Stimulated activated CD4-positive, alpha-beta T cell treated with anti-CD3 and anti-CD28 coated beads, Interleukin-4, amount 100 ng/mL, for 48 hours (primary cell): Measurements from ENCODE around the gene IRF5.

ENCODE experiments used
- DNase-seq, 2 donors: peaks; one replicate each; pipeline ENCODE4 v3.0.0-alpha.2; 2020; ENCODE audit warnings: low read depth in 2 of 2

The IRF5 gene, protein sequence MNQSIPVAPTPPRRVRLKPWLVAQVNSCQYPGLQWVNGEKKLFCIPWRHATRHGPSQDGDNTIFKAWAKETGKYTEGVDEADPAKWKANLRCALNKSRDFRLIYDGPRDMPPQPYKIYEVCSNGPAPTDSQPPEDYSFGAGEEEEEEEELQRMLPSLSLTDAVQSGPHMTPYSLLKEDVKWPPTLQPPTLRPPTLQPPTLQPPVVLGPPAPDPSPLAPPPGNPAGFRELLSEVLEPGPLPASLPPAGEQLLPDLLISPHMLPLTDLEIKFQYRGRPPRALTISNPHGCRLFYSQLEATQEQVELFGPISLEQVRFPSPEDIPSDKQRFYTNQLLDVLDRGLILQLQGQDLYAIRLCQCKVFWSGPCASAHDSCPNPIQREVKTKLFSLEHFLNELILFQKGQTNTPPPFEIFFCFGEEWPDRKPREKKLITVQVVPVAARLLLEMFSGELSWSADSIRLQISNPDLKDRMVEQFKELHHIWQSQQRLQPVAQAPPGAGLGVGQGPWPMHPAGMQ

DNA sequence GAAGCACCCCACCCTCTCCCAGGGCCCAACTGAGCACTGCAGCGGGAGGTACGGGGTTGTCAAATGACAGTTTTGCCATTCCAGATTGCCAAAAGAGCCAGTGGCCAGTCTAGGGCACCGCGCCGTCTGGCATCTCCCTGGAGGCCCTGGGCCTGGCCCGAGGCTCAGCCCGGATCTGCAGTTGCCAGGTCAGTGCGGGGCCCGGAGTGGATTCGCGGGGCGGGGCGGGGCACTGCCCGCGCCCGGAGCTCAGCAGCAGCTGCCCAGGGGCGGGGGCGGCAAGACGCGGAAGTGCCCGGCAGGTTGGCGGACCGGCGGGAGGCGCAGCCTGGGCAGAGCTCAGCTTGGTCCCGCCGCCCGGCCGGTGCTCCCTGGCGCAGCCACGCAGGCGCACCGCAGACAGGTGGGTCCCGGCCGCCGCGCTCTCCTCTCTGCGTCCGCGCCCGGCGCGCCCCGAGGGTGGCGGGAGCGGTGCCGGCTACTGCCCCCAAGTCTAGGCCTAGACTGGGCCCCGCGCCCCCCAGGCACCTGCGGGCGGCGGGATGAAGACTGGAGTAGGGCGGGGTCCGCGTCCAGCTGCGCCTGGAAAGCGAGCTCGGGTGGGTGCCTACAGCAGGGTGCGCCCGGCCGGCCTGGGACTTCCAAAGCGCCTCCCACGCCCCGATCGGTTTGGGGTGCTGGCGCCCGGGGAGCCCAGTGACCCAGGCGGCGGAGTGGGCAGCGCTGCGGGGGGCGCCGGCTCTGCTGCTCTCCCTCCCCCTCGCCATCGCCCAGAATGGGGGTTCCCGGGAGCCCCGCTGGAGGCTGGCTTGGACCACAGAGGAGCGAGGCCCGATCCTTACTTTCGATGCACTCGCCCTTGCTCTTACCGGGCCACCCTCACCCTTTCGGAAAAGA is at the start of gene IRF5:
Gene IRF5 (plus strand): TSS at position 281 of the 897 bp plus-strand sequence. CDS start 4,155 bp downstream, outside the sequence.
- DNase-seq: no peak

DNA sequence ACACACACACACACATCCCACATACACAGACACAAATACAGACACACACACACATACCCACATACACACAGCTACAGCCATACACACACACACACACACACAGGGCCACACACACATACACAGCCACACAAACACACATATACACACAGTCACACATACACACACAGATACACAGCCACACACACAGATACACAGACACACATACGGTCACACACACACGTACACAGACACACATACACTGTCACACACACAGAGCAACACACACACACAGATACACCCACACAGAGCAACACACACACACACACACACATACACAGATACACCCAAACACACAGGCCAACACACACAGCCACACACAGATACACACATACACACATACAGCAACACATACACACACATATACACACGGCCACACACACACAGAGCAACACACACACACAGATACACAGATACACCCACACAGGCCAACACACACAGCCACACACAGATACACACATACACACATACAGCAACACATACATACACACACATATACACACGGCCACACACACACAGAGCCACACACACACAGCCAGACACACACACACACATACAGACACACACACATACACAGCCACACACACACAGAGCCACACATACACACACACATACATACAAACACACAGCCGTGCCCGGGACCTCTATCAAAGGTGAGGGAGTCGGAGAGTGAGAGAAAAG is 49.5 kb upstream of the IRF5 start:
- no peak for DNase-seq

DNA sequence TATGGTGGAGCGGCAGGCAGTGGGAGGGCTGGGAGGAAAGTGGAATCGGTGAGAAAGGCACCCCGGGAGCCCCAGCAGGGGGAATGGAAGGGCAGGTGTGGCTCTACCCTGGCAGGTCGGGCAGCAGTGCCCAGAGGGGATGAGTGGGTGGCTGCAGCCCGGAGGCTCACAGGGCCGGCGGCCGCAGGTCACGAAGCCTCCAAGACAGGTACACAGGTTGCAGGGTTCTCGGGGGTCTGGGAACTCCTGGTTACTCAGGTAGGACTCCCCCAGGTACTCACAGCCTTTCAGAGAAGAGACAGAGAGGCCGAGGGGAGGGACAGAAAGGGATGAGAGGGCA is 49.0 kb upstream of the IRF5 start:
- DNase-seq: no peak

DNA sequence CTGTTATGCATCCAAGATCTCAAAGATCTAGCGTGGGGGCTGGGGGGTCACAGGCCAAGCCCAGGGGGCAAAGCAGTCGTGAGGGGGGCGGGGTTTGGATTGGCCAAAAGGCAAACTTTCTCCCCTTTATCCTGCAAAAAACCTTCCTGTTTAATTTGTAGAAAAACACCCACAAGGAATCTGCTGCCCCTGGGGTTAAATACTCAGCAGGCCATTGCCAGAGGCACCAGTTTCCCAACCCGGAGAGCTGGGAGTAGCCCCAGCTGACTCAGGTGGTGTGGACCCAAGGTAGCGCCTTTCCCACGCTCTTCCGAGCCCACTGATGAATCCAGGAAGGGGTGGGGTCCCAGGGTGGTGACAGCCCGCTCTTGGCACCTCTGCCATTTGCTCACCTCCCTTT is 48.6 kb upstream of the IRF5 start:
- DNase-seq: no peak

DNA sequence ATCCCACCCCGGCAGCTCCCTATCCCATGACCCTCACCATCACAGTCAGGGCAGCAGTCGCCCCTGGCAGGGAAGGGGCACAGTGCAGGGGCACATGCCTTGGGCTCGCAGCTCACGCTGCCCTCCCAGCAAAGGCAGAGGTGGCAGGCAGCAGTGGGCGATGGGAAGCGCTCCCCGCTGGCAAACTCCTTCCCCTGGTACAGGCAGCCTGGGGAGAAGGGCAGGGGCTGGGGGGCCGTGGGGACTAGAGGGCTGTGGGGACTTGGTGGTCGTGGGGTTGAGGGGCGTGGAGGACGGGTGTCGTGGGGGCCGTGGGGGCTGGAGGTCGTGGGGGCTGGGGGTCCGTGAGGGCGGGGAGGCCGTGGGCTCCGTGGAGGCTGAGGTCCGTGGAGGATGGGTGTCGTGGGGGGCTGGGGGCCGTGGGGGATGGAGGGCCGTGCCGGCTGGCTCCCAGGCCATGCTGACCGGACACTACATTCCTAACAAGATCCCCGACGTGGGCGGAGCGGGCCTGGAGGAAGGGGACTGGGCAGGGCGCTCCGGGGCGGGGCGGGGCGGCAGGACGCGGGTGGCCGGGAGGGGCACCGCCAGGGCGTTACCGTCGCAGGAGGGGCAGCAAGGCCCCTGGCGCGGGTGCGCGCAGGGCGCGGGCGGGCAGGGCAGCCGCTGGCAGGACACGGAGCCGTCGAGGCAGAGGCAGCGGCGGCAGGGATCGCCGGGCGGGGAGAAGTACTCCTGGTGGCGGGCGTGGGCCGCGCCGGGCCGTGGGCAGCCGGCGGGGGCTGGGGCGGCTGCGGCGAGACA is 47.2 kb upstream of the IRF5 start:
- DNase-seq: no peak

DNA sequence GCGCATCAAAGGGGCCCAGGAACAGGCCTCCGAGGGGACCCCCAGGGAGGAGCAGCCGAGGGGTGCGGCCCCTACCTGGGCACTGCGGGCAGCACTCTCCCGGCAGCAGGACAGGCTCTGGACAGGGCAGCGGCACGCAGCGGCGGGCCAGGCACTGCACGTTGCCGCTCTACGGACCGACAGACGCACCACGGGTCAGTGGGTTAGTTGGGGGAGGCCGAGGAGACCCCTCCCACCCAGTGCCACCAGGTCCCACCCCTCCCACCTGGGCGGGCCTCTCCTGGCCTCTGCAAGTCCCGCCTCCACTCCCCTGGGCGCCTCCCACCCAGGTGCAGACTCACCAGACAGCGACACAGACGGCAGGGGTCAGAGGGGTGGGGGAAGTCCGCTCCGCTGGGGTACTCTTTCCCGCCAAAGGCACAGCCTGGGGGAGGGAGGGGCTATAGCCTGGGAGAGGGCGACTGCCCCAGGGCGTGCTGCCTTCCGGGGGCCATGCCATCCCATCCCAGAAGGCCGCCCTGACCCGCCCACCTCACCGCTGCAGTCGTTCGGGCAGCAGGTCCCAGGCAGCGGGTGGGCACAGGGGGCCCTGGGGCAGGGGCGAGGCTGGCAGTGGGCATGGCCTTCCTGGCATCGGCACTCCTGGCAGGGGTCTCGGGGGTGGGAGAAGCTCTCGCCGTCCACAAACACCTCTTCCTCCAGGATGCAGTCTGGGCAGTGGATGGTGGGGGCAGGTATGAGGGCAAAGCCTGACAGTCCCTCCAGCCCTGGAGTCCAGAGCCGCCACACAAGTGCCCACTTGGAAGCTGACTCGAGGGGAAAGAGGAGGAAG is 46.4 kb upstream of the IRF5 start:
- no peak for DNase-seq

DNA sequence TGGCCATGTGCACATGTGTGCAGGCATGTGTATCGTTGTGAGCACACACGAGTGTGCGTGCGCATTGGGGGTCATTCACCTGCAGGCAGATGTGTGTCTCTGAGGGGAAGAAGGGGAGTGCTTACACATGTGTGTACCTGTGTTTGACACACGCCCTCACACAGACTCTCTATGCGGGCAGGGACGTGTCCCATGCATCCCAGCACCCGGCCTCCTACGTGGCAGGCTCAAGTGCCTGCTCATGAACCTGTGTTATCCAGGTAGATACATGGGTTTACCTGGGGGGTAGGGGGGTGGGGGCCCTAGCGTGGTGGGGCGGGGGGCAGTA is 45.8 kb upstream of the IRF5 start:
- no peak for DNase-seq

DNA sequence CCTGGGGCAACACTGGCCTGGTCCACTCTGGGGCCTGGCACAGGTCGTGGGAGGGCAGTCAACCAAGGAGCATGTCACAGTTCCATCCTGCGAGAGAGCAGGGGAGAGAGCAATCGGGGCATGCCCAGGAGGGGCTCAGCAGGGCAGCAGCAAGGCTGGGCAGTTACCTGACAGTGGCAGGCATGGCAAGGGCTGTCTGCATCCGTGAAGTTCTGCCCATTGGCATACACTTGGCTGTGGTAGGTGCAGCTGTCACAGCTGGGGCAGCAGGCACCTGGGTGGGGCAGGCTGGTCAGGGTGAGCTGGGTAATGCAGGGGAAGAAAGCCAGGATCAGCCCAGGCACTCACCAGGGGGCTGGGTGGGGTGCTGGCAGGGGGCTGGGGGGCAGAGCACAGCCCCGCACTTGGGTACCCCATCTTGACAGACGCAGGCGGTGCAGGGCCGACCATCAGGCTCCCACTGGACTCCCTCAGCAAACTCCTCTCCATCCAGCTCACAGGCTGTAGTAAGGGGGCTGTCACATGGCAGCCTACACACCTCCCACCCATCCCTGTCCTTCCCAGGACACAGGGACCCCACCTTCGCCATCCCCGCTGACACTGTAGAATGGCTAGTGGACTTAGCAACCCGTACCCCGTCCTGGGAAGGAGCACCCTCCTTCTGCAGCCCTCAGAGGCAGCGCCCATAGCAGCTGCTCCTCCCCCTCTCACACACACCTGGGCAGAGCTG is 45.0 kb upstream of the IRF5 start:
- DNase-seq: no peak

DNA sequence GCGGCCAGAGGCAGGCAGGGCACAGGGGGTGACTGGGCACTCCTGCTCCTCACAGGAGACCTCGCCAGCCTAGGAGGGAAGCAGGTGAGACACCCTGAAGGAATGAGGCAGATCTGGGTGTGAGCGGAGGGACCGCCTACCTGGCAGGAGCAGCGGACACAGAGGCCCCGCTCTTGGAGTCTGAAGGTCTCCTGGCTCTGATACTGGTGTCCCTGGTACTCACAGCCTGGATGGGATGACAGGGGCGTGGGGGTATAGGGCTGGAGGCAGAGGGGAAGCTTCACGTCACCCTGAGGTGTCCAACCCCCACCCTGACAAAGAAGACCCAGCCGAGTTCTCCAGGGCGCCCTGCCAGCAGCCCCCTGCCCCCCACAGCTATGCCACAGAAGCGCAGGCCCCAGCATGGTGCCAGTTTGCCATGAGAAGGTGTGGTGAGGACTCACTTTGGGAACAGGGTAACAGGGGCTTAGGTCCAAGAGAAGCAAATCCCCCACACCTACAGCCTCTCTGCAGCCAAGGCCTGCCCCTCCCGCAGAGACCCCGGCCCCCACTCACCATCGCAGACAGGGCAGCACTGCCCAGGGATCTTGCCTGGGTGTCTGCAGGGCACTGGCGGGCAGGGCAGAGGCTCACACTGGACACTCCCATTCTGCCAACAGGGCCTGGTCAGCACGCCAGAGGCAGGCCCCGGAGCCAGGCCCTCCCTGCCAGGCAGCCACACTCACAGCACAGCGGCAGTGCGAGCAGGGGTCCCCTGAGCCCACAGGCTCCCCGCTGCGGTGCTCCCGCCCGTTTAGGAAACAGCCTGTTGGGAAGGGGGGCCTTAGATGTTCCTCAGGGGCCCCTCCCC is 44.3 kb upstream of the IRF5 start:
- DNase-seq: no peak

DNA sequence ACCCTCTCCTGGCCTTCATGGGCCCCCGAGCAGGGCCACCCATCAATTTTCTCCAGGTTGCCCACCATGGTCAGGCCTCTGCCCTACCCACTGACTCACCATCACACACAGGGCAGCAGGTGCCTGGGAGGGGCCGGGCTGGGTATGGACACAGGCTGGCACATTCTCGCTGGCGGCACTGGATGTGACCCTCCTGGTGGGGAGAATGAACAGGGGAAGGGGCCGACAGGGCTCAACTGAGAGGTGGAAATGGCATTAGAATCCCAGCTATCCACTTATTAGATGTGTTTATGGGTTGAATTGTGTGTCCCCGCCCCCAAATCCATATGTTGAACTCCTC is 43.7 kb upstream of the IRF5 start:
- no peak for DNase-seq

DNA sequence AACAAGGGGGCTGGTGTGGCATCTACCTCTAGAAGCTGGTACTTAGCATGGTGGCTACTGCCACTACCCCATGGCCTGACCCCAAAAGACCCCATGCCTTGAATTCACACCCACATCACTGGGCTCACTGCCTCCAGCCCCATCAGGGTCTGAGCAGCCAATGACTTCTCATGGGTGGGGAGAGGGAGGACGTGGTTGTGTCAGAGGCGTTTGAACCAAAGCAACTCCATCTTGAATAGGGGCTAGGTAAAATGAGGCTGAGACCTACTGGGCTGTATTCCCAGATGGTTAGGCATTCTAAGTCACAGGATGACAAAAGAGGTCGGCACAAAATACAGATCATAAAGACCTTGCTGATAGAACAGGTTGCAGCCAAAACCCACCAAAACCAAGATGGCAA is 42.4 kb upstream of the IRF5 start:
- no peak for DNase-seq

DNA sequence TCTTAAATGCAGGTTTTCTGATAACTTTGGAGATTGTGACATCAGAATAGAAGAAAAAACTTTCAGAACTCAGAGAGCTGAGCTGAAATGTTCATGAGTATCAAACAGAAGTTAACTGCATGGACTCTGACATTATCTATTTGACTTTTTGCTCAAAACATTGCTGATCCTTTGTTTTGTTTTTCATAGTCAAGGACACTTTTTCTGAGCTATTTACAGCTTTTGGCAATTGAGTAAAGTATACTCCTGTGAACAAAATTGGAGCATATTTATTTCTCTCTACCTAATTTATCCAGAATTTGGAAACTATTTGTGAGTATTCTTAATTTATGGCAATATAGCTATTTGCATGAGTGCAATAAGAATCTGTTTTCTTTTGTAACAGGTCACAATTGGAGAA is 38.3 kb upstream of the IRF5 start:
- DNase-seq: no peak

DNA sequence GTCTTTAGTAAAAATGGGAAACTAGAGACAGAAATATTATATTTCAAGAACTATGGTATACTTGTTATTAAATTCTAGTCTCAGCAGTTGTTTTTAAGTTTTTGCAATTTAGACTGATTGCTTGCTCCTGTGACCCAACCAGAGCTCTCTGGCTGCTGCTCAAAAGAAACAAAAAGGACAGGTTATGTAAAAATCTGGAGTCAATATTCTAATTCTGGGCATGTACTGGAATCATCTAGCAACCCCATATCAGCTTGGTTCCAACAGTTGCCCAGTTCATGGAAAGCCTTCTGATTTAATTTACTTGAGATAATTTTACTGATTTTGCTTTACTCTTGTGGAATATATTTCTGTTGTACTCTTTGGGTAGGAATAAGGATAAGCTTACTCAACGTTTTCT is 37.5 kb upstream of the IRF5 start:
- DNase-seq: no peak

DNA sequence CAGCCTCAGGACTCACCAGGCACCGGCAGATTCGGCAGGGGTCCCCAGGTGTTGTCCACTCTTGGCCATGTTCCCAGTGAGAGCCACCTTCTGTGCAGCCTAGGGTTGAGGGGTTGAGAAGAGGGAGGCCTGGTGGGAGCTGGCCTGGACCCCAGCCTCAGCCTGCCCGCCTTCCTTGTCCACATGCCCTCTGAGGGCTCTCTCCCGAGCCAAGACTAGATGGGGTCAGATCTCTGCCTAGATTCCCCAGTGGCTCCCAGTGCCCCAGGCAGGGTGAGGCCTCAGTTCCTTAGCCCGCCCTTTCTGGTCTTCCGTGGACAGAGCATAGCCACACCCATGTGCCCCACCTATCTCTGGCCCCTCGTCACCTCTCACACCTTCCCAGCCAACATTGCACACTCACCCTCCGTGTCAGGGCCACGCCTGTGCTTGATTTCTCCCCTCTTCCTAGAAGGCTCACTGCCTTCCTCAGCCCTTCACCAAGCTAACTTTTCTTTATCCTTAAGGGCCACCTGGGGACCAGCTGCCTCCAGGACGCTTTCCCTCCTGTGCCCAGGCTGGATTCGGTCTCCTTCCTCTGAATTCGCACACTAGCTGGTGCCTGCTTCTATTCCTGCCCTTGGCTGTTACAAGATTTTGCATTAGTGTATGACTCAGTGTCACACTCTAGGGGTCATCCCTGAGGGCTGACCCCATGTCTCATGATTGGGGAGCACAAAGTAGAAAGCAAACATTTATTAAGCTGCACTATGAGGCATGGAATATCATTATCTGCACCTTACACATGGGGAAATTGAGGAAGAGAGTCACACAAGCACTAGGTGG is 34.8 kb upstream of the IRF5 start:
- DNase-seq: no peak

DNA sequence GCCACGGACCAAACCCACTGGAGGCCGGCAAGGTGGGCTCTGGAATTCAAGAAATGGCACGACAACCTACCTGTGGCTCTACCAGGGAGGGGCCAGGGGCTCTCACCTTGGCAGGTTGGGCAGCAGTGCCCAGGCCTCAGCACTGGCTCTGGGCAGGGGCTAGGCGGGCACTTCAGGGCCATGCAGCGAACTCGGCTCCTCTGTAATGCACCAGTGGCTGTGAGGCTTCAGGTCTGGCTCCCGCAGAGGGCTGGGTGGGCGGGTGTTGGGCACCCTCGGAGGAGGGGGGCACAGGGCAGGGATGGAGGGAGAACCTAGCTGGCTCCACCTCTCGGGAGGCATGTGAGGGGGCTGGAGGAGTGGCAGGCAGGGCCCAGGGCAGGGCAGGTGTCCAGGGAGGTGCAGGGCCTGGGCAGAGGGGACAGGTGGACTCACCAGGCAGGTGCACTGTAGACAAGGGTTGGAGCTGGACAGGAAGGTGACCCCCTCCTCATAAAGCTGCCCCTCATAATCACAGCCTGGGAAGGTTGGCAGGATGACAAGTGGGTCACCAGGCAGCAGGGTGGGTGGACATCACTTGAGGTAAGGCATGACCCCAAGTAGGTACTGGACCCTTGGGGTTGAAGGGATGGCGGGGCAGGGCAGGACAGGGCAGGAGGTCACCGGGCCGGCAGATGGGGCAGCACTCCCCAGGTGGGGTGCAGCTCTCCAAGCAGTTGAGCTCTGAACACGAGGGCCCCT is 33.9 kb upstream of the IRF5 start:
- no peak for DNase-seq

DNA sequence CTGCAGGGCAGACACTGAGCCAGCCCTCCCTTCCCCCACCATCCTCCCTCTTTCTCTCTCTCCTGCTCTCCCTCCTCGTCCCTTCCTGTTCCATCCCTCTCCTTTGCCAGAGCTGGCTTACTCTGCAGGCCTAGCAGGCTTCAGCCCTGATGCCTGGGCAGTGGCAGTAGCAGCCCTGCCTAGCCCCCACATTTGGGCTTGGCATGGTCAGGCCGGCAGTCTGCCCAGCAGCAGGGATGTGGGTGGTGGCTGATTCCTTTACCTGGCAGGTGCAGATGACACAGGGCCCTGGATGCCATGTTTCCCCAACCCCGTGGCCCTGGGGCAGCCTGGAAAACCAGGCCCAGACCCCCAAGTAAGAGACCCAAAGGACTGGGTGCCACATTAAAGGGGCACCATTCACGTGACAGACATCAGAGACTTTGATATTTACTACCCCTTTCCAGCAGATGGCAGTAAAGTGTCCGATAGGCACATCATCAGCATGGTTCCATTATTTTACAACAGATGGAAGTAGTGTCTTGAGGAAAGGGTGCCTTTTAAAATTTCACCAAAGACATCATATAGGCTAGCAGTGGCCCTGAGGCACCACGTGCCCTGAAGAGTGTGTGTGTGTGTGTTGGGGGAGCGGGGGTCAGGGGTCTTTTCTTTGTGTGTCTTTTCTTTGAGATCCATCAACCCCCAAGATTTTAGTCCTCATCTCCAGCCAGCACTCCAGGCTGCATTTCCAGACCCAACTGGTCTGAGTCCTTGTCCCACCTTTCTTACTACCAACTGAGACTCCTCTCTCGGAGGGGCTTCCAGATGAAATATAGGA is 33.1 kb upstream of the IRF5 start:
- no peak for DNase-seq
